NCI-H226 (cell line): ENCODE results near the gene ZNF888.
"Not testable (repeated sequence)": the region's sequence is repeated elsewhere in the genome, so short reads cannot be mapped to it uniquely, and the experiment has no call there.

ENCODE experiments used
- DNase-seq: peaks from one replicate; pipeline ENCODE4 v3.0.0-alpha.2; 2015

Gene ZNF888

GRCh38 chr19:52922841-52923777 is at the start of gene ZNF888:
Gene ZNF888 (minus strand): TSS chr19:52923428. CDS start chr19:52917873, 5,555 bp downstream.
- peak; percentile 75 for DNase-seq

GRCh38 chr19:52967772-52968171 is 44.5 kb upstream of the ZNF888 start:
- no peak for DNase-seq

DNA sequence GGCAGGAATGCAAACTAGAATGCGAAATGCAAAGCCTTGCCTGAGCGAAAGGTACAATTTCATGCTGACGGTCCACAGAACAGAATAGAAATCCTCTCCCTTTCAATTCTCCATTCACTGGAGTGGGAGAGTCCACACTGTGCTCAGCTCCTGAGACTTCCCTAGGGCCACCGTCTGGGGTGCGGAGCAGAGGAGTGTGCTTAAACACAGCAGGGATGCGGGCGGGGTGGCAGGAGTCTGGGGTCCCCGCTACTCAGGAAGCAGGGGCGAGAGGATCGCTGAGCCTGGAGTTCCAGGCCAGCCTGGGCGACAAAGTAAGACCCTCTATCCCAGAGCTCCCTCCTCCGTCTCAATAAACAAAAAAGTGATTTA is 40.0 kb upstream of the ZNF888 start:
- no peak for DNase-seq

DNA sequence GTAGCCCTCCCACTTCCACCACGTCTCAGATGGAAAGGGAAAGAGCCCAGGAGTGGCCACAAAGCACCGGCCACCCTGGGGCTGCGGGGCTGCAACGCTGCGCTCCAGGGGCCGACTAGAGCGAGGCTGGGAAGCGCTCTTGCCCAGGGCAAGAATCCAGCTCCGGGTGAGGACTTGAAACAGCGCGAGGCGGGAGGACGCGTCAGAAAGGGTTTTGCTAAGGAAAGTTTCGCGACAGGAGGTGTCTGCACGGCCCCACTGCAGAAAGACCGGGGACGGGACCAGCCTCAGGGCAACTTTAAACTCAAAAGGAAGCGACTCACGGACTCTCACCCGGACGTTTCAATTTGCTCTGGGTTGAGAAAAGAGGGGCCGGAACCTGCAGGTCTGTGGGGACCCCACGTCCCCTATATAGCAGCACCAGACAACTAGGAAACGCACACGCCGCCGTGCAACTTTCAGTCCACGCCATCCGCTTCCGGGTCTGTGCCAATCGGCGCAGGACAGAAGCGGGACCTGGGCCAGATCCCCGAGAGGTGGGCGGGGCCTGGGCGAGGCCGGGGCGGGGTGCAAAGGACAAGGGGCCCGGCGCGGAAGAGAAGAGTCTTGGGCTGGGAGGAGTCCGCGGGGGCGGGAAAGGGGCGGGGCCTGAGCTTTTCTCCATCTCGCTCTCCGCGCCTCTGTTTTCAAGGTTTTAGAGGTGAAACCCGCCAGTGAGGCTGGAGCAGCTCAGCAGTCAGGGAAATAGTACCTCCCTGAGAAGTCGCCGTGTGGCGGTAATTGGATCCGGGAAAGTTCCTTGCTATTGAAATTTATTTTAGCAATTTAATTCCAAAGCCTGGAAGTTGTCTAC is 39.4 kb upstream of the ZNF888 start, which contains the start of gene ZNF816:
Gene ZNF816 (minus strand): TSS at position 488 of the 853 bp plus-strand sequence. CDS start 6,792 bp downstream, outside the sequence.
- peak; percentile 90 for DNase-seq

GRCh38 chr19:52961981-52962380 is 38.8 kb upstream of the ZNF888 start:
- no peak for DNase-seq

GRCh38 chr19:52959613-52960295 is 36.5 kb upstream of the ZNF888 start:
- DNase-seq = no peak

GRCh38 chr19:52957591-52957990 is 34.4 kb upstream of the ZNF888 start:
- DNase-seq = no peak

DNA sequence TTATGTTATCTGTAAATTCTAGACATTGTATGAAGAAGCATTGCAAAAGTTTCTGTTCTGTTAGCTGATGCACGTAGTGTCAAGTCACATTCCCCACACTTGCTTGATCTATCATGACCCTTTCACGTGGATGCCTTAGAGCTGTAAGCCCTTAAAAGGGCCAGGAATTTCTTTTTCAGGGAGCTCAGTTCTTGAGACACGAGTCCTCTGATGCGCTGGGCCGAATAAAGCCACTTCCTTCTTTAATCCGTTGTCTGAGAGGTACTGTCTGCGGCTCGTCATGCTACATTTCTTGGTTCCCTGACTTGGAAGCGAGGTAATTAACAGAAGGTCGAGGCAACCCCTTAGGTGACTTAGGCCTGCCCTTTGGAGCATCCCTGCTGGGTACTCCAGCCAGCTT is 33.7 kb upstream of the ZNF888 start:
- no peak for DNase-seq

DNA sequence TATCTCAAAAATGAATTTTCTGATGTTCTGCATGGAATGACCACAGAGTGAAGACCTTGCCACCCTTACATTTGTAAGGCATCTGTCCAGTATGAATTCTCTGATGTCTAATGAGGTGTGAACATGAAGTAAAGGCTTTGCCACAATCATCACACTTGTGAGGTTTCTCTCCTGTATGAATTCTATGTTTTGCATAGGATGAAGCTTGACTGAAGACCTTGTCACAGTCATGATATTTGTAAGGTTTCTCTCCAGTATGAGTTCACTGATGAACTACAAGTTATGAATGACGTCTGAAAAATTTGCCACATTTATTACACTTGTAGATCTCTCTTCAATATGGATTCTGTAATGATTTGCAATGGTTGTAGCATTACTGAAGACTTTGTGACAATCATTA is 26.2 kb upstream of the ZNF888 start:
- DNase-seq = no peak

- no peak for DNase-seq
Measured at GRCh38 chr19:52948025-52948770, 25.0 kb upstream of the ZNF888 start.

DNA sequence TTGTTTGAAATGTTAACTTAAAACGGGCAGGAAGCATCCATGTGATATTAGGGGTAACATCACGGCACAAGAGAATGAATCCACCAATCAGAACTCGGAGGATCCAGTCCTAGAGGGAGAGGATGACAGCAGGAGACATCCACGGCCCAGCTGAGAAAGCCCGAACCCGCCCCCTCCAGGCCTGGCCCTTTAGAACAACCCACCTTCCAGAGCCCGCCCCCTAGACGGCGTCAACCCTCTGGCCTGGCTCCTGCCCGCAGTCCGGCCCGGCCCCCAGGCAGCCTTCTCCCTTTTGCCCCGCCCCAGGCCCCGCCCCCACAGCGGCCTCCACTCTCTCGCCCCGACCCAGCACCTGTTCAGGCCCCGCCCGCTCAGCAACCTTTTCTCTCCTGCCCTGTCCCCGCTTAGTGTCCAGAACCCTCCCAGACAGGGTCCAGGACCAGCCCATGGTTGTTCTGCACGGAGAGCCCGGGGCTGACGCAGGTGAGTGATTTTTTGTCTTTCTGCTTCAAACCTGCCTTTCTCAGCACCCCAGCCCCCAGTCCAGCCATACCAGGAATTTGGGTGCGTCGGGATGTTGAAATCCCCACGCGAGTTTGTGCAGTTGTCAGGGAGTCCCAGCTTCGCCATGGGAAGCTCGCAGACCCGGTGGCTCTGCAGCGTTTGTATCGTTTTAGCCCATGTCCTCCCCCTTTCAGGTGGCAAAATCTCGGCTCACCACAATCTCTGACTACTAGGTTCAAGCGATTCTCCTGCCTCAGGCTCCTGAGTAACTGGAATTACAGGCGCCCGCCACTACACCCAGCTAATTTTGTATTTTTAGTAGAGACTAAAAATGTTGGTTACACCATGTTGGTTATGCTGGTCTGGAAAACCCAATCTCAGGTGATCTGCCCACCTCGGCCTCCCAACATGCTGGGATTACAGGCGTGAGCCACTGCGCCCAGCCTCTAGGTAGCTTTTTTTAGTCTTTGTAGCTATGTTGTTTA is 23.4 kb upstream of the ZNF888 start:
- peak; percentile 22 for DNase-seq

GRCh38 chr19:52945652-52946321 is 22.6 kb upstream of the ZNF888 start:
- no peak for DNase-seq

DNA sequence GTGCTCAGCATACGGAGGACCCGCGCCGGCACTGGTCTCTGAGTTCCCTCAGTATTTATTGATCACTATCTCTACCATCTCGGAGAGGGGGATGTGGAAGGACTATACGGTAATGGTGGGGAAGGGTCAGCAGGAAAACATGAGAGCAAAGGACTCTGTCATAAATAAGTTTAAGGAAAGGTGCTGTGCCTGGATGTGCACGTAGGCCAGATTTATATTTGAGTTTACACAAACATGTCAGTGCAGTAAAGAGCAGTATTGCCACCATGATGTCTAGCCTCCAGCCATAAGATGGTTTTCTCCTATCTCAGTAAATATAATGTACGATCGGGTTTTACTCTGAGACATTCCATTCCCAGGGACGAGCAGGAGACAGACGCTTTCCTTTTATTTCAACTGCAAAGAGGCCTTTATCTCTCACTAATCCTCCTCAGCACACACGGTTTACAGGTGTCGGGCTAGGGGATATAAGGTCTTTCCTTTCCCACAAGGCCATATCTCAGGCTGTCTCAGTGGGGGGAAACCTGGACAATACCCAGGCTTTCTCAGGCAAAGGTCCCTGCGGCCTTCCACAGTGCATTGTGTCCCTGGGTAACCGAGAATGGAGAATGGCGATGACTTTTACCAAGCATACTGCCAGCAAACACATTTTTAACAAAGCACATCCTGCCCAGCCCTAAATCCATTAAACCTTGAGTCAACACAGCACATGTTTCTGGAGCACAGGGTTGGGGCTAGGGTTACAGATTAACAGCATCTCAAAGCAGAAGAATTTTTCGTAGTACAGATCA is 21.7 kb upstream of the ZNF888 start:
- not testable (repeated sequence) for DNase-seq

DNA sequence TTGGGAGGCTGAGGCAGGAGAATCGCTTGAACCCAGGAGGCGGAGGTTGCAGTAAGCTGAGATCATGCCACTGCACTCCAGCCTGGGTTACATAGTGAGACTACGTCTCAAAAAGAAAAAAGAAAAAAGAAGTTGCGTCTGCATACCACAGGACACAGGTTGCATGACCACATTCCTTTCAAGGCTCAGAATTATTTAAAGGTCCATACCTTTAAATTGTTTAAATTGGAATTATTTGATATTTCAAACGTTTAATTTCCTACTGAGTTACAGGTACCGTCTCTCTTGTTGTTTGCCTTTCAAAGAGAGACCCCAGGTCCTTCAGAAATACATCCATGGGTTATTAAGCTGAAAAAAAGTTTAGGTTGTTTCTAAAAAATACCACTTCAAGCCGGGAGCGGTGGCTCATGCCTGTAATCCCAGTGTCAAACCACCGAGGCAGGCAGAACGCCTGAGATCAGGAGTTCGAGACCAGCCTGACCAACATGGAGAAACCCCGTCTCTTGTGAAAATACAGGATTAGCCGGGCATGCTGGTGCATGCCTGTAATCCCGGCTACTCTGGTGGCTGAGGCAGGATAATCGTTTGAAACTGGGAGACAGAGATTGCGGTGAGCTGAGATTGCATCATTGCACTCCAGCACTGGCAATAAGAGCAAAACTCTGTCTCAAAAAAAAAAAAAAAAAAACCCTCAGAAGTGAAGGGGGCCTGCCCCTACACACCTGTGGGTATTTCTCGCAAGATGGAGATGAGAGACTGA is 20.8 kb upstream of the ZNF888 start:
- DNase-seq = no peak

DNA sequence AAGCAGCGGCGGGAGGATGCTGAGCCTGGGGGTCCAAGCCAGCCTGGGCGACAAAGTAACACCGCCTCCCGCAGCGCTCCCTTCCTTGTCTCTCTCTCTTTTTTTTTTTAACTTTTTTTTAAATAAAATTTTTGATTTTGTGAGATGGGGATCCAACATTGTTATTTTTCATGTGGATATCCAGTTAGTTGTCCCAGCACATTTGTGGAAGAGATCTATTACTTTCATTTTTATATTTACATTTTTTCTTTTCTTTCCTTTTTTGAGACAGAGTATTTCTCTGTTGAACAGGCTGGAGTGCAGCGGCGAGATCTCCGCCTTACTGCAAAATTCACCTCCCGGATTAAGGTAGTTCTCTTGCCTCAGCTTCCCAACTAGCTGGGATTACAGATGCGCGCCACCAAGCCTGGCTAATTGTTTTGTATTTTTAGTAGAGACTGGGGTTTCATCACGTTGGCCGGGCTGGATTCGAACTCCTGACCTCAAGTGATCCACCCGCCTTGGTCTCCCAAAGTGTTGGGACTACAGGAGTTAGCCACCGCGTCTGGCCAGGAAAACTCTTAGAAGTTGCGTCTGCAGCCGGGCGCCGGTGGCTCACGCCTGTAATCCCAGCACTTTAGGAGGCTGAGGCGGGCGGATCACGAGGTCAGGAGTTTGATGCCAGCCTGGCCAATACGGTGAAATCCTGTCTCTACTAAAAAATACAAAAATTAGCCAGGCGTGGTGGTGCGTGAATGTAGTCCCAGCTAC is 20.1 kb upstream of the ZNF888 start:
- DNase-seq = no peak

DNA sequence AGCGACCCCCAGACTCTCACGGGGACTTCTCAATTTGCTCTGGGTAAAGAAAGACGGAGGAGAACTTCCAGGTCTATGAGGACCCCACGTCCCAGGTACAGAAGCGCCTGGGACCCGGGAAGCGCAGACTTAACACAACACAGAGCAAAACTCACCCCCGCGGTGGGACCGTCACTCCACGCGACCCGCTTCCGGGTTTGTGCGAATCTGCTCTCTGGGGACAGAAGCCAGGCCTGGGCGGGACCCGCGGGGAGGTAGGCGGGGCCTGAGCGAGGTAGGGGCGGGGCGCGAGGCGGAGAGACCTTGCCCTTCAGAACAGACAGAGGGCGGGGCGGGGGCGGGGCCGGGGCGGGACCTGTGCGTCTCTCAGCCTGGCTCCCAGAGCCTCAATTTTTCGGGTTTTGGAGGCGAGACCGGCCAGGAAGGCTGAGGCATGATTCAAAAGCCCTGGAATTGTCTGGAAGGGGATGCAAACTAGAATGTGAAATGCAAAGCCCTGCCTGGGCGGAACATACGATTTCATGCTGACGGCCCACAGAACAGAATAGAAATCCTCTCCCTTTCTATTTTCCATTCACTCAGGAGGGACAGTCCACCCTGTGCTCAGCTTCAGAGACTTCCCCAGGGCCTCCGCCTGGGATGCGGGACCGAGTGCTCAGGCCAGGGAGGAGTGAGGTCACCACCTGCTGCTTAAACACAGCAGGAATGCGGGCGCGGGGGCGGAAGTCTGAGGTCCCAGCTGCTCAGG is 19.3 kb upstream of the ZNF888 start:
- peak; percentile 76 for DNase-seq

DNA sequence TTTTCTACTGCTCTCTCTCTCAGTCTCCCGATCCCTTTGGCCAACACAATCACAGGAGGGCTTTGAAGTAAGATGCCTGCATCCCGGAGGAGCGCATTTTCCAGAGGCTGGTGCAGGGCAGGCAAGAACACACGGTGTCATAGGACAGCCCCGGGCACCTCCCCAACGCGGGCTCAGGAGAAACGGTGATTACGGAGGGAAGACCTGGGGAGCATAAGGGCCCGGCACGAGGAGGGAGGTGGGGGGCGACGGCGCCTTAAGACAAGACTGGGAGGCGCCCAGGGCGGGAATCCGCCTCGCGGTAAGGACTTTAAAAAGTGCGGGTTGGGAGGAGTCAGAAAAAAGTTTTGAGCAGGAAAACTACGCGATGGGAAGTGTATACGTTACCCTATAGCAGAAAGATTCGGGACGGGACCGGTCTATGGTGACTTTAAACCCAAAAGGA is 18.7 kb upstream of the ZNF888 start:
- no peak for DNase-seq
